Measurements from ENCODE around the gene SORCS2.

The SORCS2 gene

DNA sequence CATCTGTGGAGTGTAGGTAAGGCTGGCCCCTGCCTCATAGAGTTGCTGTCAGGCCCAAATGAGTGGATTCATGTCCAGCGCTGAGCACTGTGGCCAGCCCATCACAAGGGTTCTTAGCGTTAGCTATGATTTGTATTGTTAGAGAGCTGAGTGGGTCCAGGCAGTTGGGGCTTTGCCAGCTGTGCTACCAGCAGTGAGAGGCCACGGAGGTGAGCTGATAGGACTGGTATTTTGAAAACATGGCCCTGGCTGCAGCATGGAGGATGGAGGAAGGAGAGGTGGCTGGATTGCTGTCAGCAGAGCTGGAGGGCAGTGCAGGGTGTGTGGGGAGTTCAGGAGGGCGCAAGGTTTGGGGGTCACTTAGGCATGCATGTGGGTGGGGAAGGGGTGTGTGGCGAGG is 172.6 kb downstream of the SORCS2 start:
- intact Hi-C loops (cut with micrococcal nuclease) = no loop called here
- no peaks in the 10 kb centered on the region for H3K36me3 Mint-ChIP-seq (ENCODE audit: low read depth)
- H3K4me1 Mint-ChIP-seq (ENCODE audit: low read depth) = no peaks in the 10 kb centered on the region
- no peak overlapping the region for H3K4me3 Mint-ChIP-seq
- no peak overlapping the region for H3K27ac Mint-ChIP-seq
- H3K27me3 Mint-ChIP-seq = peaks cover 11% of the 10 kb centered on the region
- H3K9me3 Mint-ChIP-seq = no peaks in the 10 kb centered on the region

DNA sequence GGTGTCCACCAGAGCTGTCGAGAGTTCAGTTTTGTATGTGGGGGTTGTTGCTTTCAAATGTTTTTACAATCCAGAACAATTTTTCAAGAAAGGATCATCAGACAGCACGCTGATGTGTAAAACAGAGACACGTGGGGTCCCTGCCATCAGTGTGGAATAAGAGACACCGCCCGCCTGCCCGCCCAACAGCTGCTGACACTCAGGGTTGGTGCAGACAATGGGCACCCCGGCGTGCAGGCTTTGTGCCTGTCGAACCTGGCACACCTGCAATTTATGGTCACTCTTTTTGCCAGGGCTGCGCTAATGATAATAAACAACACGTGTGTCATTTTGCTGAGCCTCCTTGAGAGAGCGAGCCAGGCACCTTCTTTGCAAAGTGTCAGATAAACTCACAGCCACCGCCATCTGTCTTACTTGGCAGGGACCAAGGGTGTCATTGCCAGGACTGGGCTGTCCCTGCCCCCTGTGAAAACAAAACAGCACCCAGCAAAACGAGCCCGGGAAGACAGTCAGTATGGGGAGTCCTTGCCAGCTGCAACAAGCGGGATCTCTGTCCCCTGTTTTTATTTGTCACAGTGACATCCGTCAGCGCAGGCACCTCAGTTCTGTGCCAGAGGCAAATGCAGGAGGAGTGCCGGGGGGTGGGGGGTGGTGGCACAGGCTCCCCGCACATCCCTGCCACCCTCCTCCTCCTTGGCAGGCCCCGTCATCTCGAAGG is 173.3 kb downstream of the SORCS2 start:
- Mint-ChIP-seq H3K27me3 (peaks cover 11% of the 10 kb centered on the region), H3K27ac (no peak overlapping the region), H3K4me3 (no peak overlapping the region), H3K36me3 (ENCODE audit: low read depth) (no peaks in the 10 kb centered on the region), H3K4me1 (ENCODE audit: low read depth) (no peaks in the 10 kb centered on the region), H3K9me3 (no peaks in the 10 kb centered on the region)
- intact Hi-C loops (cut with micrococcal nuclease) = no loop called here

DNA sequence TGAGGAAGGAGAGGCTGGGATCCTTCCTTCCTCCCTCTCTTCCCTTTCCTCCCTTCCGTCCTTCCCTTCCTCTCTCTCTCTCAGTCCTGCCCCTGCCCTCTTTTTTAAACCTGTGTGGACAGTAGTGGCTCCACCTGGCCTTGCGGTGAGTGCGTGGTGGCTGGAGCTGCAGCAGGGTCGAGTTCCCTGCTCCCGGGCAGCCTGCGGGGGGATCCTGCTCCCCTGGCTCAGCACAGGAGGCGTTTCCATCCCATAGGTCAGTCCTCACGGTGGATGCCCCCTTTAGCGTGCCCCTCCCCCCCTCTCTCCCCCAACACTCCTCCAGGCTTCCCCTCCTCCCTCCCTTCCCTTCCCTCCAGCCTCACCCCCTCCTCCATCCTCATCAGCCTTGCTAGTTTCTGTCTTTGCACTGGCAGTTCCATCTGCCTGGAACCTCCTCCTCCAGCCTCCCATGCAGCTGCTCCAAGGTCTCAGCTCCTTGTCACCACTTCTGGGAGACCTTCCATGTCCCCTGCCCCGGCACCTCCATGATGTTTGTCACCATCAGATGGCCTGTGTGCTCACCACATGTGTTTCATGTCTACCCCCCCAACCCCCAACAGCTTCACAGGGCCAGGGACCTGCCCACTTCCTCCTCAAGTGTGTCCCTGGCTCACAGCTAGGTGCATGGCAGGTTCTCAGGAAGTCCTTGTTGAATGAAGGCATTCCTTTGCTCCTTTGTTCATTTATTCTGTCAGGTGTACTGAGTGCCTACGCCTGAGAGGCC is 174.0 kb downstream of the SORCS2 start:
- intact Hi-C loops (cut with micrococcal nuclease) = no loop called here
- no peak overlapping the region for H3K27ac Mint-ChIP-seq
- H3K9me3 Mint-ChIP-seq = no peaks in the 10 kb centered on the region
- no peaks in the 10 kb centered on the region for H3K4me1 Mint-ChIP-seq (ENCODE audit: low read depth)
- no peak overlapping the region for H3K4me3 Mint-ChIP-seq
- H3K27me3 Mint-ChIP-seq = peaks cover 11% of the 10 kb centered on the region
- no peaks in the 10 kb centered on the region for H3K36me3 Mint-ChIP-seq (ENCODE audit: low read depth)

DNA sequence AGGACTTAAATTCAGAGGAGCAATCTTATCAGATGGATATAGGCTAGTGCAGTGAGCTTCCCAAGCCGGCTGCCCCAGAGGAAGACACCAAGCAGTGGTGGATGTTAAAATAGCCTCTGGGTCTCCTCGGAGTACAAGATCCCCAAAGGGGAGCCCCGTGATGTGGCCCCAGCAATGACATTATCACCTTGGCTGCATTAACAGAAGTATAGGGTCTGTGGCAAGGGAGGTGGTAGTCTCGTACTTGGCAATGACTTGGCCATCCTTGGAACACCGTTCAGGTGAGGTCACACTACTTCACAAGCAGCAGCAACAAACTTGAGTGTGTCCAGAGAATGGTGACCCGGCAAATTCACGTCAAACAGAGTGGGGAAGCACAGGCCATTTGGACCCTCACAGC is 174.6 kb downstream of the SORCS2 start:
- Mint-ChIP-seq H3K9me3 (no peaks in the 10 kb centered on the region), H3K27ac (no peak overlapping the region), H3K36me3 (ENCODE audit: low read depth) (no peaks in the 10 kb centered on the region), H3K4me3 (no peak overlapping the region), H3K4me1 (ENCODE audit: low read depth) (no peaks in the 10 kb centered on the region), H3K27me3 (peaks cover 11% of the 10 kb centered on the region)
- intact Hi-C loops (cut with micrococcal nuclease) = no loop called here

DNA sequence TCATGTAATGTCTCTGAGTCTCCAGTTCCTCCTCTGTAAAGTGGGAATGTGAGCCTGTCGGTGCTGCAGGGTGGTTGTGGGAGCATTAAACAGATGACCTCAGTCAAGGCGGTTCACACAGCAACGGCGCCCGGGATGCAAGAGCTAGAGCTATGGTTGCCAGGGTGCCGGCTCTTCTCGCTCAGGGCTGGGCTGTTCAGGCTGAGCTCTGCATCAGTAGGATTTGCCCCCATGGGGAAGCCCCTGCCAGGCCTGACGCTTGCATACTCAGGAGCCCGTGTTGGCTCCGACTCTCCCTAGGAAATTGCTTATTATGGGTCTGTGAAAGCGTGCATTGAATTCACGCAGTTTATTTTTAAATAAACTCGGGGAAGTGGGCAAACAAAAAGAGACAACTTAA is 175.1 kb downstream of the SORCS2 start:
- Mint-ChIP-seq H3K4me1 (ENCODE audit: low read depth) (no peaks in the 10 kb centered on the region), H3K4me3 (no peak overlapping the region), H3K27ac (no peak overlapping the region), H3K36me3 (ENCODE audit: low read depth) (no peaks in the 10 kb centered on the region), H3K27me3 (peaks cover 11% of the 10 kb centered on the region), H3K9me3 (no peaks in the 10 kb centered on the region)
- intact Hi-C loops (cut with micrococcal nuclease) = no loop called here

DNA sequence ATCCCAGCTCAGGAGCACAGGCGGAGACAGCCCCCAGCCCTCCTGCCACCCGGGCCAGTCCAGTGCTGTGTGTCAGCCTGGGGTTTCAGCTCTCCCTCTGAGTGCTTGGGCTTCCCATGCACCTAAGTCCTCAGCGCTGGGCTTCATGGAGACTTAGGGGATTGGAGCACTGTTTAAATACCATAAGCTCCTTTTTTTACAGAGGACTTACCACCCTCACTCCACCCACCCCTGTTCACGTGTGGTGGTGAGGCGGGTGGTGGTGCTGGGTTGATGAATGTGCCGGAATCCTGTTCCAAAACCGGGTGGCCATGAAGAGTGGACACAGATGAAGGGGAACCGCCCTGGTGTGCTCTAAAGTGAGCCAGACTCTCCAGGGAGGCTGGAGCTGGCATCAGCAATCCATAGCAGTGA is 175.5 kb downstream of the SORCS2 start:
- Mint-ChIP-seq H3K4me1 (ENCODE audit: low read depth) (no peaks in the 10 kb centered on the region), H3K36me3 (ENCODE audit: low read depth) (no peaks in the 10 kb centered on the region), H3K27me3 (peaks cover 11% of the 10 kb centered on the region)

DNA sequence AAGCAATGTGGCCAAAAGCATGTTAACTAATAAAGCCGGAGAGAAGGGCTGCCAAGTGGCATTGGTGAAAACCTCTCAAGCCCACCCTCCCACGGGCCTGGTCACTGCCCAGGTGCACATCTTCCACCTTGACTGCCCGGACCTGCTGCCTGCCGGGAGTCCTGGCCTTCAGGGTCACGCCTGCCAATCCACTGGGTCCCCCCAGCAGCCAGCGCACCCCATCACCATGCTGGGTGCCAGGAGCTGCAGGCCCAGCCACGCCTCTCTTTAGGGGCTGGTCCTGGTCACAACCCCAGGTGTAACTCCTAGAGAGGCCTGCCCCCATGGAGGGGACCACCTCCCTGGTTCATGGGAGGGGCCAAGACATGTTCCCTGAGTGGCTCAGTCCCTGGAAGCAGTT is 176.0 kb downstream of the SORCS2 start:
- Mint-ChIP-seq H3K9me3 (no peaks in the 10 kb centered on the region), H3K27me3 (peaks cover 11% of the 10 kb centered on the region), H3K4me3 (no peak overlapping the region), H3K27ac (no peak overlapping the region), H3K4me1 (ENCODE audit: low read depth) (no peaks in the 10 kb centered on the region), H3K36me3 (ENCODE audit: low read depth) (no peaks in the 10 kb centered on the region)
- intact Hi-C loops (cut with micrococcal nuclease) = no loop called here

More for the DNA sequence above, 175.5 kb downstream of the SORCS2 start:
- H3K9me3 Mint-ChIP-seq = no peaks in the 10 kb centered on the region
- intact Hi-C loops (cut with micrococcal nuclease) = no loop called here
- no peak overlapping the region for H3K4me3 Mint-ChIP-seq
- H3K27ac Mint-ChIP-seq = no peak overlapping the region

DNA sequence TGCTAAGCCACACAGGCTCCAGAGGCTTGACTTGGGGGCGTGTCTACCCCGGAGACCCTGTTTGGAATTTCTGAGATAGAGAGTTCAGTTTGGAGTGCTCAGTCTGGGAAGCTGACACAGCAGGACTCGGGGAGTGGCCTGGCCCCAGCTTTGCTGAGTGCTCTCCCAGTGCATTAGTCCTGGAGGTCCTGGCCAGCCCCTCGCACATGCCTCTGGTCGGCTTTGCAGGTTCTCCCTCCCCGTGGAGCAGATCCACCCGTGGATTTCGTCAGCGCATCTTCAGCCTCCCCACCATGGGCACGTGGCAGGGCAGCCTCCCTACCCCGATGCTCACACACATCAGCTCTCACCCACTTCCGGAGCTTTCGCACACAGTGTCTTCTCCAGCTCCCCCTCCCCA is 177.2 kb downstream of the SORCS2 start:
- H3K9me3 Mint-ChIP-seq = no peaks in the 10 kb centered on the region
- no peaks in the 10 kb centered on the region for H3K4me1 Mint-ChIP-seq (ENCODE audit: low read depth)
- no peaks in the 10 kb centered on the region for H3K36me3 Mint-ChIP-seq (ENCODE audit: low read depth)
- peaks cover 11% of the 10 kb centered on the region for H3K27me3 Mint-ChIP-seq
- intact Hi-C loops (cut with micrococcal nuclease) = no loop called here
- H3K4me3 Mint-ChIP-seq = no peak overlapping the region
- H3K27ac Mint-ChIP-seq = no peak overlapping the region

DNA sequence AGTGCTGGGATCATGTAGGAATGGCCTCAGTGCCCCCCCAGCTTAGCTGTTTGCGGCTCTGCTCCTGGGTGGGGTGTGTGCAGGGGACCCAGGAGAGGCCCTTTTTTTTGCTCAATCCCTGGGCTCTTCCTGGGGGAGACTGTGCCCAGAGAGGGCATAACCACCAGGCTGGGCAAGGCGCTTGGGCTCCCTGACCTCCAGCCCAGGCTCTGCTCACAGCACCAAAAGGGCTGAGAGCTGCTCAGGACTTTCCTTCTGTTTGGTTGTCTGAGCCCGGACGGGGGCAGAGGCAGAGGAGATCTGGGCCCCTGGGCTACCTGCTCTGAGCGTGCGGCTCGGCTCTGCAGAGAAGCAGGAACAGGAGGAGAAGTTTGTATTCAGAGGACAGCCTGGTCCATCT is 177.7 kb downstream of the SORCS2 start:
- H3K27me3 Mint-ChIP-seq = peaks cover 9% of the 10 kb centered on the region
- no peaks in the 10 kb centered on the region for H3K9me3 Mint-ChIP-seq
- H3K4me1 Mint-ChIP-seq (ENCODE audit: low read depth) = no peaks in the 10 kb centered on the region
- intact Hi-C loops (cut with micrococcal nuclease) = no loop called here
- no peak overlapping the region for H3K4me3 Mint-ChIP-seq
- no peak overlapping the region for H3K27ac Mint-ChIP-seq
- H3K36me3 Mint-ChIP-seq (ENCODE audit: low read depth) = no peaks in the 10 kb centered on the region

DNA sequence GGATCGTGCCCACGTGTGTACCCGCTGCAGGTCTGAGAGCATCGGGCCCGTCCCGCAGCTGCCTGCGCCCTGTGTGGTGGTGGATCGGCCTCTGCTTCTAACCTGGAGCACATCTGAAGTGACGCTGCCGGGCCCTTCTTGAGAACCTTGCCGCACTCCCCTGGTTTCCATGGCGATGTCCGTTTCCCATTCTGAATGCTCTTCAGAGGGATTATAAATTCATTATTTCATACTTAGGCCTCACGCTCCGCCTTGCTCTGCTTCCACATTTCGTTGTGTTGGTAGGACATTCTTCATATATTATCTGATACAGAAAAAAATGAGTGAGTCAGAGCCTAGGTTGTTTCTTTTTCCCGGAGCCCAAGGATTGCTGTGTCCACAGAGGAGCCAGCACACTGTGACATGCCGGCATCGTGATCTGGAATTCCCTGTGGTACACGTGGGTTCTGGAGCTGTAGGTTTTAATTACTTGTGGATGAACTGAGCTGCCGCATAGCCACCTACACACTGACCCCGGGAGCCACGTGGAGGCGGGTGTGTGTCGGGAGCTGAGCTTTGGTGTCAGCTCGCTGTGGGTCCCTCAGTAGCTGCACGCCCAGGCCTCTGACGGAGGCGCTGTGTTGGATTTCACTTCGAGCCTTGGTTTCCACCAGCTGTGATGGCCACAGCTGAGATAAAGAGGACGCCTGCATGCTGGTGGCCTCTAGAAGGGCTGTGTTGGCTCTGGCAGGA is 179.0 kb downstream of the SORCS2 start:
- Mint-ChIP-seq H3K27me3 (peaks cover 5% of the 10 kb centered on the region), H3K4me3 (no peak overlapping the region)

DNA sequence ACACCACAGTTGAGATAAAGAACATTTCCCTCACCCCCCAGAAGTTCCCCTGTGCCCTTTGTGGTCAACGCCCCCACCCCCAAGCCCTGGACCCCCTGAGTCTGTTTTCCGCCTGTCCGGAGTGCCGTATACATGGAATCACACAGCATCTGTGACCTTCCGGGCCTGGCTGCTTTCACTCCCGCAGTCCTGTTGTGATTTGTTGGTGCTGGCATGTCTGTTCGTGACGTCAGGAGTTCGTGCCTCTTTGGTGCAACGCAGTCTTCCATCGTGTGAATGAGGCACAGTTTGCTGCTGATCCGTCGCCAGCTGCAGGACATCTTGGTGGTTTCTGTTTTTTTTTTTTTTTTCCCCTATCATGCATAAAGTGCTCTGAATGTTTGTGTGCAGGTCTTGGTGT is 180.3 kb downstream of the SORCS2 start:
- H3K27me3 Mint-ChIP-seq = peaks cover 13% of the 10 kb centered on the region
- H3K4me3 Mint-ChIP-seq = no peak overlapping the region
- no peaks in the 10 kb centered on the region for H3K4me1 Mint-ChIP-seq (ENCODE audit: low read depth)
- intact Hi-C loops (cut with micrococcal nuclease) = no loop called here
- no peak overlapping the region for H3K27ac Mint-ChIP-seq
- H3K9me3 Mint-ChIP-seq = no peaks in the 10 kb centered on the region
- no peaks in the 10 kb centered on the region for H3K36me3 Mint-ChIP-seq (ENCODE audit: low read depth)

More for the DNA sequence above, 179.0 kb downstream of the SORCS2 start:
- no peak overlapping the region for H3K27ac Mint-ChIP-seq
- H3K4me1 Mint-ChIP-seq (ENCODE audit: low read depth) = no peaks in the 10 kb centered on the region
- intact Hi-C loops (cut with micrococcal nuclease) = no loop called here
- no peaks in the 10 kb centered on the region for H3K9me3 Mint-ChIP-seq
- H3K36me3 Mint-ChIP-seq (ENCODE audit: low read depth) = no peaks in the 10 kb centered on the region

DNA sequence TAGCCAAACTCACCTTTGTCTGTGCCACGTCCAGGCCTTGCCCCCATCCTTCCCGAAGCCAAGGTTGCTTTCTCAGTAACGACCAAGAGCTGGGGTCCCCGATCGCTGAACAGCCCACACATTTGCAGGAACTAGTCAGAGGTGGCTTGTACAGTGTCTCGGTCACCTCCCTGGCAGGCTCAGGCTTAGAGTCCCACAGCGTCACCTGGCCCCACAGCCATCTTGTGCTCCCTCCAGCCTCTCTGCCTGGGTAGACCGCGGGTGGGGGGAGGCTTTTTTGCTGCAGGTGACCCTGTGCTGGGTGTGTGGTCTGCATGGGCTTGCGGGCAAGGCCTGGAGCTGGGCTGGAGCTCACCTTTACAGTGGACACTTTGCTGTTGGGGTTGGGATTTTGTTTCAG is 182.2 kb downstream of the SORCS2 start:
- Mint-ChIP-seq H3K27ac (no peak overlapping the region), H3K27me3 (peaks cover 20% of the 10 kb centered on the region), H3K4me1 (ENCODE audit: low read depth) (no peaks in the 10 kb centered on the region), H3K36me3 (ENCODE audit: low read depth) (no peaks in the 10 kb centered on the region), H3K4me3 (no peak overlapping the region), H3K9me3 (peaks cover 13% of the 10 kb centered on the region)
- intact Hi-C loops (cut with micrococcal nuclease) = no loop called here

DNA sequence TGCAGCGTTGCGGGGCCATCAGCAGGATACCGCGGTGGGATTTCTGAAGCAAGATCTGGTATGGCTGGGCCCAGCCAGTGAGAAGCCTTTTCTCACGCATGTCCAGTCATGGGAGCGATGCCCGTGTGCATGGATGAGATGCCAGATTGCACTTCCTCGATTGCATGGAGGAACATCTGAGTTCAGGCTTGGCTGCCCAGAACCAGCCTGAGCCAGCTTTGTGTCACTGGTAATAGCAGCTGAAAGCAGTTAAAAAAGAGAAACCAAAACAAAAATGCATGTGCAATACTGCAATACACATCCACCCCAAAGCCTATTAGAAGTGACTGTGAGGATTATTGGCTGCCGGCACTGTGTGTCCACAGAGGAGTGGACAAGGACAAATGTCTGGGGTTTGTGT is 183.1 kb downstream of the SORCS2 start:
- intact Hi-C loops (cut with micrococcal nuclease) = no loop called here
- Mint-ChIP-seq H3K36me3 (ENCODE audit: low read depth) (no peaks in the 10 kb centered on the region), H3K4me1 (ENCODE audit: low read depth) (no peaks in the 10 kb centered on the region), H3K27me3 (peaks cover 20% of the 10 kb centered on the region), H3K4me3 (no peak overlapping the region), H3K9me3 (peaks cover 13% of the 10 kb centered on the region), H3K27ac (no peak overlapping the region)

DNA sequence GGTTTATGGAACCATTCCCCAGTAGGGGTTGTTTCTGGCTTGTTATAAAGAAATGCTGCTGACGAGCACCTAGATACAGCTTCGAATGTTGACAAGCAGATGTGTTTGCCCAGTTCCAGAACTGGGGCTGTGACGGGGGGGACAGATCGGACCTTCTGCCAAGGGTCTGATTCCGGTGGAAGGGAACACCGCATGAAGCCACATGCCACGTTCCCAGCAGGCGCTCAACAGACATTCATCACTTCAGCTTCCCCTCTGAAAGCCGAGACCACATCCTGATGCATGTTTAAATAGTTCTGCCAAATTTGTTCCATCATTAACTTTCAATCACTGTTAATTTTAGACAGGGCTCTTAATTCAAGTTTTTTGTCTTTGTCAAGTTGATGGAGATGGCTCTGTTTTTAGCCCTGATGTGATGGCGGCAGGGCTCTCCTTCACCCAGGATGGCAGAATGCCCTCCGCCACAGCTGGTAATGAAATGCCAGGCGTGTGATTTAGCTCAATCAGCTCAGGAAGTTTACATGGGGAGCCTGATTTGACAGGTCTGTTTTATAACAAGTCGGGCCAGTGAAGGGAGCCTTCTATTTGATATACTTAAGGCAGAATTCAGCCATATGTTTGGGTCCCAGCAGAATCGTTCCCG is 185.0 kb downstream of the SORCS2 start:
- Mint-ChIP-seq H3K4me1 (ENCODE audit: low read depth) (no peaks in the 10 kb centered on the region), H3K27ac (no peak overlapping the region), H3K36me3 (ENCODE audit: low read depth) (no peaks in the 10 kb centered on the region), H3K4me3 (no peak overlapping the region), H3K9me3 (peaks cover 13% of the 10 kb centered on the region), H3K27me3 (peaks cover 20% of the 10 kb centered on the region)
- intact Hi-C loops (cut with micrococcal nuclease) = no loop called here

All from dendritic cell treated with granulocyte-macrophage colony-stimulating factor and Interleukin-4, amounts not matched to agents 40 ng/mL and 50 ng/mL, for 4 days (primary cell).